ENCODE data around the gene EFNA1.
A peak's percentile ranks its signal among the peaks of the same experiment; 100 is the strongest.

DNA sequence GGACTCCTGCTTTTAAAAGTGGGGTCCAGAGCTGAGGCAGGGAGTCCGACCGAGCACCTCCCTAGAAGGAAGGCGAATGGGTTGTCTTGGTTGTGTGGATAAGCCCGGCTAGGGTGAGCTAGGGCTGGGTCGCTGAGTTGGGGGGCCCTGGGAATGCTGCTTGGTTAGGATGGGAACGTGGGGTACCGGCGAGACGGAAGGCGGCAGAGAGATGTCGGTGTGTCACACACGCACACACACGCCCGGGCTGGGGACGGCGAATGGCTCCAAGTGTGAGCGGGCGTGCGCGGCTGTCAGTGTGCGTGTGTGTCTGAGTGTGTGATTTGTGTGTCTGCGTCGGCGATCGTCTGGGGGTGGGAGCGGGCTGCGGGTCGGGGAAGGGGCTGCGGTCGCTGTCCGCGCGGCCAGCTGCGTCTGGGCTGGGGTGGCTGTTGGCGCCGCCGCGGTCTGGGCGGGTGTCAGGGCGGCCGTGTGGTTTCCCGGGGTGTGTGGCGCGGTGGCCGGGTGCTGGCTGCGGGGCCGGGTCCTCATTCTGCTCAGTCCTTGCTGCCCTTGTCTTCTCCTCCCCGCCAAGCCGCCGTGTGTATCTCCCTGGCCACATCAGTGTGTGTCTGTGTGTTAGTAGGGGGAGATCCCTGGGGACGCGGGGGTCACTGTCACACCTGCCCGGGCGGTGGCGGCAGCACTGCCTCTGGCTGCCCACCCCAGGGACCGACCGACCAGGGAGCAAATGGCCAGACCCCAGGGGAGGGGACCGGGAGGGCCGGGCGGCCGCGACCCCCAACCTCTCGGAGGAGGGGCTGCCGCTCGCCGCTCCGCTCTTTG is 48.0 kb upstream of the EFNA1 start:
- TF ChIP-seq, protein P1, sequence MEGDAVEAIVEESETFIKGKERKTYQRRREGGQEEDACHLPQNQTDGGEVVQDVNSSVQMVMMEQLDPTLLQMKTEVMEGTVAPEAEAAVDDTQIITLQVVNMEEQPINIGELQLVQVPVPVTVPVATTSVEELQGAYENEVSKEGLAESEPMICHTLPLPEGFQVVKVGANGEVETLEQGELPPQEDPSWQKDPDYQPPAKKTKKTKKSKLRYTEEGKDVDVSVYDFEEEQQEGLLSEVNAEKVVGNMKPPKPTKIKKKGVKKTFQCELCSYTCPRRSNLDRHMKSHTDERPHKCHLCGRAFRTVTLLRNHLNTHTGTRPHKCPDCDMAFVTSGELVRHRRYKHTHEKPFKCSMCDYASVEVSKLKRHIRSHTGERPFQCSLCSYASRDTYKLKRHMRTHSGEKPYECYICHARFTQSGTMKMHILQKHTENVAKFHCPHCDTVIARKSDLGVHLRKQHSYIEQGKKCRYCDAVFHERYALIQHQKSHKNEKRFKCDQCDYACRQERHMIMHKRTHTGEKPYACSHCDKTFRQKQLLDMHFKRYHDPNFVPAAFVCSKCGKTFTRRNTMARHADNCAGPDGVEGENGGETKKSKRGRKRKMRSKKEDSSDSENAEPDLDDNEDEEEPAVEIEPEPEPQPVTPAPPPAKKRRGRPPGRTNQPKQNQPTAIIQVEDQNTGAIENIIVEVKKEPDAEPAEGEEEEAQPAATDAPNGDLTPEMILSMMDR (tag by site-specific recombination; IDR thresholded peaks at IDR 0.05) = 0 out of 2 replicates have a peak, but pooled peaks have one; percentile 9
- TF ChIP-seq ZNF266 (tag by site-specific recombination; IDR thresholded peaks at IDR 0.05; ENCODE audit: low read depth) = no peak
- no peak for TF ChIP-seq ZNF366 (tag by site-specific recombination; conservative IDR thresholded peaks at IDR 0.05)
- TF ChIP-seq, protein P2, sequence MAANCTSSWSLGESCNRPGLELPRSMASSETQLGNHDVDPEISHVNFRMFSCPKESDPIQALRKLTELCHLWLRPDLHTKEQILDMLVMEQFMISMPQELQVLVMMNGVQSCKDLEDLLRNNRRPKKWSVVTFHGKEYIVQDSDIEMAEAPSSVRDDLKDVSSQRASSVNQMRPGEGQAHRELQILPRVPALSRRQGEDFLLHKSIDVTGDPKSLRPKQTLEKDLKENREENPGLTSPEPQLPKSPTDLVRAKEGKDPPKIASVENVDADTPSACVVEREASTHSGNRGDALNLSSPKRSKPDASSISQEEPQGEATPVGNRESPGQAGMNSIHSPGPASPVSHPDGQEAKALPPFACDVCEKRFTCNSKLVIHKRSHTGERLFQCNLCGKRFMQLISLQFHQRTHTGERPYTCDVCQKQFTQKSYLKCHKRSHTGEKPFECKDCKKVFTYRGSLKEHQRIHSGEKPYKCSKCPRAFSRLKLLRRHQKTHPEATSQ (tag by site-specific recombination; IDR thresholded peaks at IDR 0.05) = 0 out of 2 replicates have a peak, but pooled peaks have one; percentile 28

Data from HEK293 (cell line).